BE2C (cell line): ENCODE measurements around the gene MOB3B.

Experiments used
- DNase-seq: peaks from one replicate; pipeline ENCODE4 v3.0.0-alpha.2; 2020
- H3K27me3 ChIP-seq: fragments of 250-450 bp; sonication (Bioruptor Pico); 2 replicates; pipeline ENCODE4 v1.5.1; 2020; ENCODE audit warnings: mild to moderate bottlenecking
- H3K36me3 ChIP-seq: fragments of 250-450 bp; sonication (Bioruptor Pico); 2 replicates; pipeline ENCODE4 v1.5.1; 2020; ENCODE audit warnings: mild to moderate bottlenecking
- H3K4me1 ChIP-seq: fragments of 250-450 bp; sonication (Bioruptor Pico); 2 replicates; pipeline ENCODE4 v1.5.1; 2020
- H3K4me3 ChIP-seq: 2 replicates; pipeline ENCODE4 v1.5.1; 2011; ENCODE audit warnings: low read depth, low read length
- H3K9me3 ChIP-seq: fragments of 250-450 bp; sonication (Bioruptor Pico); 2 replicates; pipeline ENCODE4 v1.5.1; 2020
- TF ChIP-seq, protein P1 (sequence below): IDR thresholded peaks from 2 replicates; pipeline ENCODE4 v1.5.1; 2012; ENCODE audit warnings: mild to moderate bottlenecking, low read depth, low read length

The MOB3B gene

DNA sequence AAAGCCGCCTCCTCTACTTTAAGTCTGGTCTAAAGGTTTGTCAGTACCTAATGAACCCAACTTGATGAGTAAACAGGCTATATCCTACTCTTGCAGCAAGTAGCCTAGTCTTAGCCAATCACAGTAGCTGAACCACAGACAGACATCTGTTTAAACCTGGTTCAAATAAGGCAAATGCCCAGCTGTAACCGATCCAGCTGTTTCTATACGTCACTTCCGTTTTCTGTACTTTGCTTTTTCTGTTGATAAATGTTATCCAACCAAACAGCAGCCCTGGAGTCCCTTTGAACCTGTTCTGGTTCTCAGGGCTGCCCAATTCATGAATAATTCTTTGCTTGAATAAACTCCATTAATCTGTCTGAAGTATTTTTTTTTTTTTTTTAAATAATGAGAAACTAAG is 155.8 kb downstream of the MOB3B start:
- H3K9me3 ChIP-seq: no peaks in the 10 kb centered on the region
- TF ChIP-seq, protein P1, sequence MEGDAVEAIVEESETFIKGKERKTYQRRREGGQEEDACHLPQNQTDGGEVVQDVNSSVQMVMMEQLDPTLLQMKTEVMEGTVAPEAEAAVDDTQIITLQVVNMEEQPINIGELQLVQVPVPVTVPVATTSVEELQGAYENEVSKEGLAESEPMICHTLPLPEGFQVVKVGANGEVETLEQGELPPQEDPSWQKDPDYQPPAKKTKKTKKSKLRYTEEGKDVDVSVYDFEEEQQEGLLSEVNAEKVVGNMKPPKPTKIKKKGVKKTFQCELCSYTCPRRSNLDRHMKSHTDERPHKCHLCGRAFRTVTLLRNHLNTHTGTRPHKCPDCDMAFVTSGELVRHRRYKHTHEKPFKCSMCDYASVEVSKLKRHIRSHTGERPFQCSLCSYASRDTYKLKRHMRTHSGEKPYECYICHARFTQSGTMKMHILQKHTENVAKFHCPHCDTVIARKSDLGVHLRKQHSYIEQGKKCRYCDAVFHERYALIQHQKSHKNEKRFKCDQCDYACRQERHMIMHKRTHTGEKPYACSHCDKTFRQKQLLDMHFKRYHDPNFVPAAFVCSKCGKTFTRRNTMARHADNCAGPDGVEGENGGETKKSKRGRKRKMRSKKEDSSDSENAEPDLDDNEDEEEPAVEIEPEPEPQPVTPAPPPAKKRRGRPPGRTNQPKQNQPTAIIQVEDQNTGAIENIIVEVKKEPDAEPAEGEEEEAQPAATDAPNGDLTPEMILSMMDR: no peak
- no peaks in the 10 kb centered on the region for H3K4me1 ChIP-seq
- no peak for DNase-seq
- no peak overlapping the region for H3K4me3 ChIP-seq
- no peaks in the 10 kb centered on the region; the same call in 1 of the 2 replicates for H3K27me3 ChIP-seq
- H3K36me3 ChIP-seq: no peaks in the 10 kb centered on the region

DNA sequence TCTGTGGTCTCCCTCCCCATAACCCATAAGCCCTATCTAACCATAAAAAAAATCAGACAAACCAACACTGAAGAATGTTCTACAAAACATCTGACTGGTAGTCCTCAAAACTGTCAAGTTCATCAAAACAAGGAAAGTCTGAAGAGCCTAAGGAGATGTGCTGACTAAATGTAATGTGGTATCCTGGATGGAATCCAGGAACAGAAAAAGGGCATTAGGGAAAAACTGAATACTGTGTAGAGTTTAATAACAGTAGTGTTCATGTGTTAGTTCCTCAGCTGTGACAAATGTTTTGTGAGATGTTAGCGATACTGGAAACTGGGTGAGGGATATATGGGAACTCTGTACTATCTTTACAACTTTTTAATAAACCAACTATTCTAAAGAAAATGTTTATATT is 157.0 kb downstream of the MOB3B start:
- DNase-seq: no peak
- Histone ChIP-seq H3K4me1 (no peaks in the 10 kb centered on the region), H3K4me3 (no peak overlapping the region), H3K9me3 (no peaks in the 10 kb centered on the region), H3K36me3 (no peaks in the 10 kb centered on the region), H3K27me3 (no peaks in the 10 kb centered on the region; the same call in 1 of the 2 replicates)
- TF ChIP-seq, protein P1: no peak

DNA sequence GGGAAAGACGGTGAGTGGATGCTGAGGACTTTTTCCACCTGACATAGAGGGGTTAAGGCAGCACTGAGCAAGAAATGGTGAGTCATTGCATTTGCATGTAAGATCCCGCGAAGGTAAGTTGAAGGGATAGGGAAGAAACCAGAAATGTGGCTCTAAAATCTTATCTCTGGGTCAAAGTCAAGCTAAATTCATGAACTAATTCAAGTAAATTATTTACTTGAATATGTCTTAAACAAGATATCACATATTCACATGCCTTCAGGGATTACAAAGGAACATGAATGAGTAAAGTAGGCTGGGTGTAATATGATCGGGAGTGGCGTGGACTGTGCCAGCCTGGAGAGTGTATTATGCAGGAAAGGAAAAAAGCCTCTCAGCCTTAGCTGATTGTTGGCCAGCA is 158.2 kb downstream of the MOB3B start:
- DNase-seq: no peak
- Histone ChIP-seq H3K9me3 (no peaks in the 10 kb centered on the region), H3K4me3 (no peak overlapping the region), H3K36me3 (no peaks in the 10 kb centered on the region), H3K4me1 (no peaks in the 10 kb centered on the region), H3K27me3 (no peaks in the 10 kb centered on the region)
- TF ChIP-seq, protein P1: no peak

DNA sequence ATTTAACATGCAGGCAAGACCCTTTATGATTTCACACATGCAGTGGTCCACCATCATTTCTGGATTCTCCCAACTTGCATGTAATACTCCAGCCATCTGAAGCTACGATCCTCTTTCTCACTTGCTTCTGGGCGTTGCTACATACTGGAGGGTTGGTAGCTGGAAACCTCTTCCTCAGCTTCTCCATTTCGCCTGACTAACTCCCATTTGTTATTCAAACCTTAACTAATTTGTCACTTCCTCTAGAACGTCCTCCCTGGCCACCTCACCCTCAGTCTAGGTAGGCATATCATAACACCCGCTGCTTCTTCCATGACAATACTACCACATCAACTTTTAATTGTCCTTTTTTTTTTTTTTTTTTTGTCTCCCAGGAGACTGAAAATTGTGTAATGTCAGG is 160.0 kb downstream of the MOB3B start:
- Histone ChIP-seq H3K4me3 (no peak overlapping the region), H3K36me3 (no peaks in the 10 kb centered on the region), H3K4me1 (no peaks in the 10 kb centered on the region), H3K27me3 (no peaks in the 10 kb centered on the region), H3K9me3 (no peaks in the 10 kb centered on the region)
- no peak for DNase-seq
- TF ChIP-seq, protein P1: no peak

DNA sequence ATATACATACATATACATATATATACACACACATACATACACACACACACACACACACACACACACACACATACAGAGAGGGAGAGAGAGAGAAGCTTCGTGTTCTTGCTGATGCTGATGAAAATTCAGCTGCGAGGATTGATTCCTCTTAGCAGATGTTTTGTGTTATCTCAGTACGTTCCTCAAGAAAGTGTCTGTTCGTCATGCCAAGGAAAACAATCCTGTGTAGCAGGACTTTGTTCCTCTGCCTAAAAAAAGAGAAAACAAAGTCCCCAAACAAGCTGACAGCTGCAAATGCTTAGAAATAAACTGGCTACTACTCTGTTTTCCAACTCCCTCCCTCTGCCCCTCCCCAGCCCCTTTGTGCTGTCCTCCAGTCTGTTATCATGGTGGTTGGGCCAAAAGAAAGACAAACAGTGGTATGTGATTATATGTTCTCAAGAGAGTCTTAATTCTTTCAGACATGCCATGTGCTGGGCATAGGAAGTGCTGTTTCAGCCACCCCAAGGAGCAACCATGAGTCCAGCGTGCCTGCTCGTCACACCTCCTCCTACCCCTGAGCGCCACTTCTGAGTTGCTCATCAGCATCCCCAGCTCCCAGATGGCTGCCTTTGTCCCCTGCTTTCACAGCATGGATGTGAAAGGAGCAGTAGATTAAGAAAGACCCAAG is 161.2 kb downstream of the MOB3B start:
- H3K4me3 ChIP-seq: no peak overlapping the region
- DNase-seq: no peak
- TF ChIP-seq, protein P1: no peak
- no peaks in the 10 kb centered on the region for H3K4me1 ChIP-seq
- no peaks in the 10 kb centered on the region for H3K27me3 ChIP-seq
- H3K36me3 ChIP-seq: no peaks in the 10 kb centered on the region
- H3K9me3 ChIP-seq: no peaks in the 10 kb centered on the region

DNA sequence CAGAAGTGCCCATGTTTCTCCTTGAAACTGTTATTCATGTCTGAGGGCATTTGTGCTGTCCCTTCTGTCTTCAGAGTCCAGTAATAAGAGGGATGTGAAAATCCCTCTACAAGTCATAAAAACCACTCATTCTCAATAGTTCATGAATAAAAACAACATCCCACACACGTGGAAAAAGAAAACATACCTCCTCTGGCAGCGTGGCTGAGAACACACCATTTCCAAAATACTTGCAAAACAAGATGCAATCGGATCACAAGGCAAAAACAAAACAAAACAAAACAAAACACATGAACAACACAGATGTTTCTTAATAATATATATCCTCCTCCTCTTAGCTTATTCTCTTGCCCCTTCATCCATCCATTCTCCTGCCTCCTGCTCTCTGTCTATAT is 161.7 kb downstream of the MOB3B start:
- H3K4me3 ChIP-seq: no peak overlapping the region
- H3K9me3 ChIP-seq: no peaks in the 10 kb centered on the region
- H3K27me3 ChIP-seq: no peaks in the 10 kb centered on the region
- no peak for DNase-seq
- no peaks in the 10 kb centered on the region for H3K4me1 ChIP-seq
- no peaks in the 10 kb centered on the region for H3K36me3 ChIP-seq
- TF ChIP-seq, protein P1: no peak
